Activated T-helper 9 cell treated with anti-CD3 and anti-CD28 coated beads, Interleukin-2, amount 50 U/mL, for 16 hours (primary cell): Measurements from ENCODE around the gene AP3D1.

Experiments
- DNase-seq: peaks from one replicate; pipeline ENCODE4 v3.0.0-alpha.2; 2020; ENCODE audit warnings: low read depth

Gene AP3D1

DNA sequence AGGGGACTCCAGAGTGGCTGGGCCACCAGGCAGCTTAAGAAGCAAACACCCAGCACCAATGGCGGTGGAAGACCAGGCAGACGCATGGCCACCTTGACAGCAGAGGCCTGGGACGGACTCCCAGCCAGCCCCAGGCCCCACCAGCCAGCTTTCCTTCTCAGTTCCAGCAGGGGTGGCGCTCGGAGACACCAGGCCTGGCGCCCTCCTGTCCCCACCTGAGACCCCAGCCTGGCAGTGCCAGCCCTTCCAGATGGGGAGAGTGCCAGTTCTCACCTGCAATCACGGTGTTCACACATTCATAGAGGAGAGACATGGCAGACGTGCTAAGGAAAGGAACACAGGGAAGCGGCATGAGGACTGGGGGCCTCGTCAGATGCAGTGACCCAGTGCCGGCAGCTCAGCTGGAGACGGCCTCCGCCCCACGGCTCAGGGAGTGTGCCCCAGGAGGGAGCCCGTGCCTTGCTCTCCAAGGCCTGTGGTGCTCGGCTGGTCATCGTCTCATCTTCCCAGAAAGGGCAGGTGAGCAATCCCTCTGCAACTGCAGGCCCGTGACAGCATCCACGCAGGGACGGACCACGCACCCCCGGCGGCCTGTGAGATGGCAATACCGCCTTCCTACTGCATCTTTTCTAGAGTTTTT, 24.4 kb downstream of the AP3D1 start:
- DNase-seq: no peak

DNA sequence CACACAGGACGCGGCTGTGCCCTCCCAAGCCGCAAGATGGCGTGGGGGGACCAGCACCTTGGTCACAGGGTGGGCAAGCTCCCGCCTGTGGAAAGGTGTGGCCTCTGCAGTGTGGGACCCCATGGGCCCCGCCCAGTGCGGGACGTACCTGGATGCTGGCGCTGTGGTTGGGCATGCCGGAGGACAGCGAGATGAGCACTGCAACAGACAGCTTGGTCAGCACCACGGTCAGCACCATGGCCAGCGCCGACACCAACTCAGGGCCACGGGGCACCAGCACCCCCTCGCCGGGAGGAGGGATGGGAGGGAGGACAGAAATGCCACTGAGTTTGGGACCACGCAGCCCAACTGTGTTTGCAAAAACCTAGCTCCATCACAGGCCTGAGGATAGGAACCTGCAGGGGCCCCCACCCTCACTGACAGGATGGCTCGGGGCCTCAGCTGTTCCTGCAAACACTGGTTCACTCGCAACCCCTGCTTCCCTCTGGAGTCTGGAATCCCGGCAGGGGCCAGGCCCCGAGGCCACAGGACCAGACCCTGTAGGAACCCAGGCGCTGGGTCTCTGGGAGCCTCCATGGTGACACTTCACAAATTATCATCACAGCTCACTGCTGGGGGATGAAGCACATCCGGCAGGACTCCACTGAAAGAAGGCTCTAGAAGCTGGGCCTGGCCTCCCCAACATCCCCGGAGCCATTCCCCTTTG, 27.5 kb downstream of the AP3D1 start:
- no peak for DNase-seq

DNA sequence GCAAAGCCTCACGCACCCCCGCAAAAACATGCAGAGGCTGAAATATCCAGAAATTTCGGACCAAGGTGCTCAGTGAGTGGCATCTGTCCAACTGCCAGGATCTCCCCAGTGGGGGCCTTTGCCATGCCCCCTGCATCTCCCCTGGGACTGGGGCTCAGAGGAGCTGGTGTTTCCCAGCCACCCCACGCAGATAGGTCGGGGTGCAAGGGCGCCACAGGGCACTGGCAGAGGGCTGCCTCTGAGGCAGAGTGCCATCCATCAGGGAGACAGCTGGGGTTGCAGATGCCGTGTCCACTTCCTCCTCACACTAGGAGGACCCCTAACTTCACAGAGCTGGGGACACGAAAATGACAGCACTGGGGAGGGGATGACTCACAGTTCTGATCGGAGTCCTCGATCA, 28.4 kb downstream of the AP3D1 start:
- no peak for DNase-seq

DNA sequence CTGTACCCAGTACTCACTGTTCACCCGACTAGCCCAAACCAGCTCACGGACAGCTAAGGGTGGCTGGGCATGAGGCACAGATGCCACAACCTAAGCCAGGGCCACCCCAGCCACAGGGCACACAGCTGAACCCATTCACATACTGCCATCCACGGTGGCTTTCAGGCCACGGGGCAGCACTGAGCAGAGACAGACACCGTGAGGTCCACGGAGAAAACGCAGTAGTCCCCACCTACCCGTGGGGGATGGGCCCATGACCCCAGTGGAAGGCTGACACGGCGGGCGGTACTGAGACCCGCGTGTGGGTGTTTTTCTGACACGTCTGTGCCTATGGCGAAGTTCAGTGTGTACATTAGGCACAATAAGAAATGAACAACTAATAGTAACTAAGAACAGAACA, 29.1 kb downstream of the AP3D1 start:
- no peak for DNase-seq

DNA sequence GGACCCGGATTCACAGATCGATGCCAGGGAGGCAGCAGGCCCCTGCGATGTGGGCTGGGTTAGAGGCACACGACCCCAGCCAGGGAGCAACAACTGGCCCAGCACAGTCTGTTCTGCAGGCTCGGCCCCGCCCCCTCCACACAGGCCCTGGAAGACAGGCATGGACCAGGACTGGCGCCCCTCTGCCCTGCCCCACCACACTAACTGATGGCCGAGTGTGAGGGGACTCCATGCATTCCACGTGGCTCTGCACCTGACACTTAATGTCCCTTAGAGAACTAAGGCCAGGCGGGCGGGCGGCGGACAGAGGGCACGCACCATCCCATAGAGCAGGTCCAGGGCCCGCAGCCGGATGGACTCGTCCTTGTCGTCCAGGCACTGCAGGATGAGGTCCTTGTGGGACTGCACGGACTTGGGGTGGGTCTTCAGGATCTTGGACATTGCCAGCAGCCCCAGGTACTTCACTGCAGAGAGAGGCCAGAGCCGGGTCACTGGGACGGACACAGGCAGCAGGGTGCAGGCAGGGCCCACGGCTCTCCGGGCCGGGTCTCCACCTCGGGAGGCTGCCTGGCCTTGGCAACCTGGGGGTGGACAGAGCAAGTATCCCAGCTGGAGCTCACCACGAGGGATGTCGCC, 29.8 kb downstream of the AP3D1 start:
- DNase-seq: no peak

DNA sequence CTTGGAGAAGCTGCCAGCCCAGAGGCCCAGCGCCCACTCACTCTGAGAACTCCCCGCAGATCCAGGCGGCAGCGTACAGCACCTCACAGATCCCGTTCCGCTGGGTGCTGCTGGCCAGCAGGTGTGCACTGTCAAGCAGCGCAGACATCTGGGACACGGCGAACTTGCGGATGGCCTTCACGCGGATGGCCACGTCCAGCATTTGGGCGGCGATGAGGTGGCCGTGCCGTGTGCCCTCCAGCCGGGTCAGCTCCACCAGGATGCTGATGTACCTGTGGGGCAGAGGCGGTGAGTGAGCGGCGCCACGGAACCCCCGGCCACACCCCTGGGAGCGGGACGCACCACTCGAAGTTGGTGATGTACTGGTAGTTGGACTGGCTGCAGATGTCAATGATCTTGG, 30.5 kb downstream of the AP3D1 start:
- no peak for DNase-seq

DNA sequence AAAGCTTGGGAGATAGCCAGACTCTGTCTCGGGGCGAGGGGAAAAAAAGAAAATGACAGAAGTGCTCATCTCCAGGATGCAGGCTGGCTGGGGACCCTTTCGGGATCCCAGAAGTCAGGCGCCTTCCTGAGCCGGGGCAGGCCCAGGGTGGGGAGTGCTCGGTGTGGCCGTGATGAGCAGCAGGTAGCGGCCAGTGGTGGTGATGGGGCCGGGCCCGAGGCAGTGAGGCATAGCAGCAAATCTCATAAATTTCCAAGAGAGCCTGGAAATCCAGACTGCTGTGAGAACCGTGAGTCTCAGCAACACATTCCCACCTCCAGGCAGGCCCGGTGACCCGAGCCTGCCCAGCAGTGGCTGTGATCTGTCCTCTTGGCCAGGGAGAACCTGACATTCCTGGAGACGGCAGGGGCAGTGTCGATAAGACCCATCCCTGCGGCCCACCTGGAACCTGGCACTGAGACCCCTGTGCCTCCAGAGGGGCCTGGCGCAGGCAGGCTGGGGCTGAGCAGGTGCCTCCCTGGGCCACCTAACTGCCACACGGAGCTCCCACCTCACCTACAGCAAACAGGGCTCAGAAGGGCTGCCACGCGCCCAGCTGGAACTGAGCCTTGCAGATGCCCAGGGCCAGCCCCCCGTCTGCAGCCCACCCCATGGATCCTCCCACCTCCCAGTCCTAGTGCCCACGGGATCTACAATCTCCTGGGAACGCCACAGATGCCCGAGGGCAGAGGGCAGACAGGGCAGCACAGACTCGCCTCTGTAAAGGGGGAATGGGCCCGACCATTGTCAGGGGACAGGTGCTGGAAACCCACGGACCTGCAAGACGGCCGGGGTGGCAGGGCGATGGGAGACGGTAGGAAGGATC, 31.2 kb downstream of the AP3D1 start:
- no peak for DNase-seq

DNA sequence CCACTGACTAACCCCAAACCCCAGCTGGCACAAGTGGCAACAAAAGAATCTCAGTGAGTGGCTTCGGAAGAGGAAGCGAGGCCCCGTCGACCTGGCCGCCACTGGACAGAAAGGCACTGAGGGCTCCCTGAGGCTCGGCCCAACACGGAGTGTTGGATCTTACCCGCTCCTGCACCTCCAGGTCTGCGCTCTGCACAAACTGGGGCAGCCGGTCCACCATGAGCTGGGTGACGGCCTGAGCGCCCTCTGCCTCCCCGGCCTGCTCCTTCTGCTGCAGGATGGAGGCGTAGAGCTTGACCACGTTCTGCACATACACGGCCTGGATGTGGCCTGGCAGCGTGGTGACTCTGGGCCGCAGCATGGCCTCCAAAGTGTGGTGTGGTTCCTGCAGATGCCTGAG, 32.9 kb downstream of the AP3D1 start:
- no peak for DNase-seq

DNA sequence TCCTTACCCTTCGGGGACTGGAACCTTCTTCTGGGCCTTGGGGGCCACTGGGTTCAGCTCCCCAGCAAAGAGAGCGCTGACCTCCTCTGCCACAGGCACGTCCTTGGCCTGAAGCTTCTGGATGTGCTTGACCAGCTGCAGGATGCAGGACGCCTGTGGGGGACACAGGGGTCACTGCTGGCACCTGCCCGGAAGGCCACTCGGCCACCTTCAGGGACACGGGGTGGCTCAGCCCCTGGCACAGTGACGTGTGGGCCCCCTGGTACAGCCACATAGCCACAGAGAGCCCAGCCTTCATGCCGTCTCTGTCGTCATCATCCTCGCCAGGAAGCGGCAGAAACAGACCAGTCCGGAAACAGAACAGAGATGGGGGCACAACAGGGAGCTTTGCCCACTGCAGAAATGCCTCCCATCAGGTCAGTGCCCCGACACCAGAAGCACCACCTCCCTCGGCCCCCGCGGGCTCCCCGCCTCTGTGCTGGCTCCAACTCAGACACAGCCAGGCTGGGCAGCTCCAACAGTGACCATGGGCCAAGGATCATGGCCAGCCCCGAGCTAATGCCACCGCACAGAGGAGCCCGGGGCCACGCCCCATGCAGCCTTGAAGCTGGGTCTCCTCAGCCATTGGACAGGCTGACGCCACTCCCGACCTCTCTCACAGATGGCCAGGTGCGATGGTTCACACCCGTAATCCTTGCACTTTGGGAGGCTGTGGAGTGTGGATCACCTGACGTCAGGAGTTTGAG, 34.0 kb downstream of the AP3D1 start:
- DNase-seq: no peak

DNA sequence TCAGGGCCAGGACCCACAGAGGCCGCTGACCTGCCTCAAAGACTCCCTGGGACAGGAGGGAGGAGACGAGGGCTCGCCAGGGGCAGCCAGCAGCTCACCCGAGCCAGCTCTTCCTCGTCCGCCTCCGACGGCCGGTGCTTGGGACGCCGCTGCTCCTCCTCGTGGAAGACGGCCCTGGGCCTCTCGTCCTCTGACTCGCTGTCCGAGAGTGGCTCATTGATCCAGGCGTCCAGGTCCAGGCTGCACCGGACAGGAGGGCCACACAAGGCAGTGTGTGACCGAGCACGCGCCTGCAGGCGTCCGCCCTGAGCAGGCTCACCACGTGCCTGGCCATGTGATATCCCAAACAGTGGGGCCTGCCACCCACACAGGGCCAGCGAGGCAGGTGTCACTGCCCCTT, 34.9 kb downstream of the AP3D1 start:
- DNase-seq: no peak

DNA sequence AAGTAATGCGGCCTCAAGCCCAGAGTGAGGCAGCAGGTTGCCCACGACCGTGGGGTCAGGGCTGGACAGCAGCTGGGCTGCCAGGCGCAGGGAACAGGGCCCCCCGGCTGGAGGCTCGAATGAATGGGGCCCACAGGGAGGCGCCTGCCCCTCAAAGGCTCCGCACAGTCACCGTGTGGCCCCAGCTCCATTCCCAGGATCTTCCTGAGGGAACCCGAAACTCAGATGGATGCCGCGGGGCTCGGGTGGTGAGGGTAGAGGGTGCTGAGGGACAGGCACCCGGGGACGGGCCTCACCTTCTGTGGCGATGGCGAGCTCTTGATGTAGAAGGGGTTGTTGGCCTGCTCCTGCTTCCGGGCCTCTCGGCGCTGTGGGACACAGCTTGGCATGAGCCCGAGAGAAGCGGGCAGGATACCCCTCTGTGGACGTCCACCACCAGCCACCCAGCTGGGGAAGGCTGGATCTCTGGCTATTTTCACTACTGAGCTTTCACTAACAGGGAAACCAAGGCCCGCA, 35.4 kb downstream of the AP3D1 start:
- no peak for DNase-seq

DNA sequence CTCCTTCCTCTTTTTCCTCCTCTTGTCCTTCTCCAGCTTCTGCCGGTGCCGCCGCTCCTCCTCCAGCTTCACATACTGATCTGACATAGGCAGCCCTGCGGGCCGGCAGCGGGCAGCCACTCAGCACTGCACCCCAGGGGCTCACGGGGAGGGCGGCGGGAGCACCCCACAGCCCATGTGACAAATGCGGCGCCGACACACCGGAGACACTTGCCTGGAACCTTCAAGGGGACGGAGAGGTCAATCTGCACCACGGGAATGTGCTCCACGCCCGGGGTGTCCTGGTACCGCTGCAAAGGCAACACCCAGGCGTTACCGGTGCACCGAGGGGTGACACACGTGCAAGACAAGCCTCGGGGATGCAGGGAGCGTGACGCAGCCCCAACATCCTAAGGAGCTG, 36.0 kb downstream of the AP3D1 start:
- DNase-seq: no peak

DNA sequence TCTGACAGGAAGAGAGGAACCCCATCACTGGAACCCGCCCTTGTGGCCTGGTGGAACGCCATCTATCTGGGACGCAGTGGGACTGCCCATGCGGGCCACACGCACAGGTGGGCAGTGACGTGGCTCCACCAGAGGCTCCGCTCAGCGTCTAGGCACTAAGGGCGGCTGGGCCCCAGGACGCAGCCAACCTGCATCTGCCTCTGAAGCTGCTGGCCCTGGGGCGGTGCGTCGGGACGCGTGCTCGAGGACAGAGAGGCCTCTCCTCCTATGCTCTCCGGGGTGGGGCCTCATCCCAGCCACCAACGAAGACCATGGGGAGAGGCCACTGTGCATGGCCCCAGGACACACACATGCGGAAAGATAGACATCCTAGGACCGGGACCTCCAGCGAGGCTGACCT, 36.5 kb downstream of the AP3D1 start:
- DNase-seq: no peak

DNA sequence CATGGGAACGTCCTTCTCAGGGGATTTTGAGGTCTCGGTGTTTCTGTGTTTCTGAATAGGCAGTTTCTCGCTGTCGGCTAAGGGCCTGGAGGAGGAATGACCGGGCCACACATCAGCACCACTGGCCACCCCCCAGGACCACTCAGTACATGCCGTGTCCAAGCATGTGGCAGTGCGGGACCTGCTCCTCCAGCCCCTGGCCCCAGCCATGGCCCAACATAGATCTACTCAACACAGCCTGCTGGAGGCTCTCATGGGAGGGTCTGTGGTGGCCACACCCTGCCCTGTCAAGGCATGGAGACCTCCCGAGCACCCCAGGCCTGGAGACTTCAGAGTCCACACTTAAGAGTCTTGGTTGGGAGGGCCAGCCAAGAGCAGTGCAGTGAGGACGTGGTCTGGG, 37.1 kb downstream of the AP3D1 start:
- no peak for DNase-seq

DNA sequence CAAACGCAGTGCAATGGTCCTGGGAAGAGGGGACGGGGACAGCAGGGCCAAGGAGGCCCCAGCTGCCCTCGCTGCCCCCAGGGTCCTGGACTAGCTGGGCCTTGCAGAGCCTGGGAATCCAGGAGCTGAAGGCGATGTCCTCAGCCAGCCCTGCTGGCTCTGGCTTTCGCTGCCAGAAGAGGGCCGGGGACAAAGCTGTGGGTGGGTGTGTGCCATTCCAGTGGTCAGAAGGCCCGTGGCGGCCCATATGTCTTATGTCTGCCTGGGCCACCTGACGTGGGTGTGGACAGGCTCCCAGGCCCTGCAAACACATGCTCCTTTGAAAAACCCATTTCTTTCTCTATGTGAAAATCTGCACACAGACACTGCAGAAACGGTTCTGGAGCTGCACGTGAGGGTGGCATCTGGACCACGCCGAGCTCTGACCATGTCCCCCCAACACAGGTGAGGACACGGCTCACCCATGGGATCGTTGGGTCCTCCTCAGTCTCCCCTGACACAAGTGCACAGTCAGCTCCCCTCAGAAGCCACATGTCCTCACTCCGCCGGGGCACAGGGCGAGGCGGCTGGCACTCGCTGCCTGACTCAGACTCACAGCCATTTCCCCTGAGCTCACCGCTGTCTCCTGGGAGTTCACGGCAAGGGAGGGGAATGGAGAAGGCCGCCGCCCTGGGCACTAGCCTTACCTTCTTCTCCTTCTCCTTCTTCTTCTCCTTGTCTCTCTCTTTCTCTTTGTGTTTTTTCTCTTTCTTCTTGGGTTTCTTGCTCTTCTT, 37.7 kb downstream of the AP3D1 start:
- no peak for DNase-seq

DNA sequence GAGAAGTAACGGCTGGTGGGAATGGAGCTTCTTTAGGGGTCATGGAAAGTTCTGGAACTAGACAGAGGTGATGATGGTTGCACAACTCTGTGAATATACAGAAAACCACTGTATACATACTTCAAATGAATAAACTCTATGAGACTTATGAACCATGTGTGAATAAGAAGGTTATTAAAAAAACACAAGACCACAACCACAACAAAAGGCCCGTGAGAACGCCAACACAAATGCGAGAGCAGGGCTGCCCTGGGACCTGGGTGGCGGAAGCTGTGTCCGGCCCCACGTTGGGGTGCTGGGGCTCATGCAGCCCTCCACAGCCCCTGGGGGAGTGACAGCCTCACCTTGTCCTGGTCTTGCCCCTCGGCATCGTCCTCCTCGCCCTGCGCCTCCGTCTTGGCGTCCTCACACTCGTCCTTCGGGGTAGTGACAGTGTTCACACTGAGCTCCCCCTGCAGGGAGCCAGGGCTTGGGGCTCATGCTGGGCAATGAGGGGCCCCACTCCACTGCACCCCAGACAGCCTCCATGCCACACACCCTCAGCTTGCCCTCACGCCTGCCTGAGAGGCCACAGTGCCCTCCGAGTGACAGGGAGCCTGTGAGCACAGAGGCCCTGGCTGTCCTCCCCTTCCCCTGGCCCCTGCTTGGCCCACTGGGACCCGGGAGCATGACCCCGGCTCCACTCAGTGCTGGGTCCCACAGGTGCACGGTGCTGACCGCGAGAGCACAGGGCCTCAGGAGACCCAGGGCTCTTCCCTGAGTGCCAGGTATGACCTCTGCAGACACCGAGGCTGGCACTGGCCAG, 38.6 kb downstream of the AP3D1 start:
- no peak for DNase-seq

DNA sequence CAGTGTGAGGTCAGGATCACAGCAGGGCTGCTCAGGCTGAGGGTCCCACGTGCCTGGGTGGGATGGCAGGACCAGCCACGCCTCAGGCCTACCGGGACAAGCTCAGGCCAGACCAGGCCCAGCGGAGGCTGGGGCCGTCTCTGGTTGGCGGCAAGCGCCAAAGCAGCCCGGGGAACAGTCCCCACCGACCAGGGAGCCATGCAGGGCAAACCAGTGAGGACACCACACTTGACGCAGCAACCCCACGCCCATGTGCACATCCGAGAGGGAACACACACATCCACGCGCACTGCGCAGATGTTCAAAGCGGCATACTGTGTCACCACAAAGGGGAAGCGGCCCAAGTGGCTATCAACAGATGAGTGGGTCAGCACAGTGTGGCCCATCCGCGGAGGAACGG, 39.5 kb downstream of the AP3D1 start:
- no peak for DNase-seq

DNA sequence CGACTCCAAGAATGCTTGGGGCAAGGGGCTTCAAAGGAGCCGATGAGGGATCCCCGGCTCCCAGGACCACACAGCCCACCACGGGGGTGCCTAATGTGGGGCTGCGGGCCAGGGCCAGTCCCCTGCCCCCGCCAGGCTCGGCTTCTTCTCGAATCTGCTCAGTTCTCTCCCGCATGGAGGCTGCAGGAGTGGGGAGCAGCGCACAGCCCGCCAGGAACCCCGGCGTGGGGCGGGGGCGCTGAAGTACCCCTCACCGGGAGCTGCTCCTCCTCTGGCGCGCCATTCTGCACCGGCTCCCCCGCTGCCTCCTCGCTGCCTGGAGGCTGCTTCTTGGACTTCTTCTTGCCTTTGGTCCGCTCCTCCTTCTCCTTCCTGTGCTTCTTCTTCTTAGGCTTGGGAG, 39.9 kb downstream of the AP3D1 start:
- no peak for DNase-seq

DNA sequence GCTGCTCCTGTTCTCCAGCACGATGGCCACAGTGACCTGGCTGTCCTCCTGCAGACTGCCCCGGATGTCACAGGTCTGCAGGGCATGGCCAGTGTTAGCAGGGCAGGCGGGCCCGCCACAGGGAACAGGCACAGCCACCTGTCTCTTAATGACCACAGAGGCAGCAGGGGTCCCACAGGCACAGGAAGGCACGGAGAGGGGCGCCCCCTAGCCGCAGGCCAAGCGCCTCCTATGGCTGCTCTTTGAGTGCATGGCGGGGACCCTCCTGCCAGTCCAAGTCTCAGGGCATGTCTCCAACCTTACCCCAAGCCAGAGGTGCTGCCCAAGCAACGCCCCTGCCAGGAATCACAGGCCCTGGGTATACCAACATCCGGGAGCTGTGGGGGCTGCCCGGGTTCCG, 40.5 kb downstream of the AP3D1 start:
- DNase-seq: no peak
